ENCODE measurements around the gene SMYD3. TPM values are rescaled to one million over a fixed set of nuclear protein-coding genes. Genes with fewer than 3 reads are reported as not detected.

The SMYD3 gene
- total RNA-seq, 2 experiments from 2014 or later, result 21.3 to 21.4 TPM

DNA sequence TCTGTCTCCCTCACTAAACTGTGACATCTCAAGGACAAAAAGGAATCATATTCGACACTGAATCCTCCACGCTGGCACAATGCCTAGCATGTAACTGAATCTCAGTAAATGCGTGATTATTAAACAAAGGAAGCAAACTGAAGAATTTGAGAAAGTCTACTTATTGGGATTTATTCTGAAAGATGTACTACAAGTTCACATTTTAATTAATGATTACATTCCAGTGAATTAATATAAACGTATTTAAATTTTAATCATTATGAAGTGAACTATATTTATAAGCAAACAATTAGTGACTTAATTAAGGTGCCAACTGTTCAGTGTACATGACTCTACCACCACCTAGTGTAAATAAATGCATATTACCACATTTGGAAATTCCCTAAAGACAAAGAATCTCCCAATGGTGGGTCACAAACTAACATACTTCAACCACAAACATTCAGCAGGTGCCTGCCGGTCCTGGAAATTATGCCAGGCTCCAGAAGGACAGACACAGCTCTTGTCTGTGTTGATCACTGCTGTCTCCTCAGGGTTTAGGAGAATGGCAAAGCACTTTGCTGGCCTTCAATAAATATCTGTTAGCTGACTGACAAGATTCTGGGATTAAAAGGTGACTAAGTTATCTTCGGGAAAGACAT lies 56.3 kb downstream of the SMYD3 start:
- Mint-ChIP-seq H3K27me3 (ENCODE audit: low read depth) (no peaks in the 10 kb centered on the region), H3K9me3 (no peaks in the 10 kb centered on the region), H3K27ac (no peak overlapping the region), H3K36me3 (ENCODE audit: low read depth) (peaks cover 8% of the 10 kb centered on the region), H3K4me1 (ENCODE audit: low read depth) (peaks cover 3% of the 10 kb centered on the region), H3K4me3 (no peak overlapping the region)
- CTCF ChIA-PET, result interaction anchor here (0.7 to 1.4 kb wide), 7 partner anchors 15 to 460 kb away, joined by 3 to 7 read pairs (median 4); no protein-coding TSS in a partner anchor
- intact Hi-C loops (cut with micrococcal nuclease), result loop anchor here (1.0 to 5.0 kb wide), 3 partner anchors 333 to 1297 kb away; no protein-coding TSS in a partner anchor
- no peak for DNase-seq

DNA sequence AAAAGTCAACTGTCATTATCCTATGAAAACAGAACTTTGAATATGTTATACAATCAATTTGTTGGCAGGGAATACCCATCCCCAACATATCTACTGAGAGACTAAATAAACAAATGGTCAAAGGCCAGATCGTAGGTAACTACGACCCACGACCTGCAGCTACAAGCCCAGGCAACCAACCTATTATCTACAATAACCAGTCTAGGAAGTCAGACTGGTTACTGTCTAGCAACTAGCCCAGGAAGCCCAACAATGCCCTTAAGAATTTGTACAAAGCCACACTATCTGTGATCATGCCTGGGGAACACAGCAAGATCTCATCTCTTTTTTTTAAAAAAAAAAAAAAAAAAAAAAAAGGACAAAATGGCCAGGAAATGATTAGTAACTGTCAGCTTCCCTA lies 58.7 kb downstream of the SMYD3 start:
- Mint-ChIP-seq H3K27me3 (ENCODE audit: low read depth) (no peaks in the 10 kb centered on the region), H3K9me3 (no peaks in the 10 kb centered on the region), H3K4me1 (ENCODE audit: low read depth) (peaks cover 3% of the 10 kb centered on the region), H3K4me3 (no peak overlapping the region), H3K27ac (no peak overlapping the region), H3K36me3 (ENCODE audit: low read depth) (peaks cover 8% of the 10 kb centered on the region)
- DNase-seq, result no peak
- intact Hi-C loops (cut with micrococcal nuclease), result no loop called here
- CTCF ChIA-PET, result no interaction called here

DNA sequence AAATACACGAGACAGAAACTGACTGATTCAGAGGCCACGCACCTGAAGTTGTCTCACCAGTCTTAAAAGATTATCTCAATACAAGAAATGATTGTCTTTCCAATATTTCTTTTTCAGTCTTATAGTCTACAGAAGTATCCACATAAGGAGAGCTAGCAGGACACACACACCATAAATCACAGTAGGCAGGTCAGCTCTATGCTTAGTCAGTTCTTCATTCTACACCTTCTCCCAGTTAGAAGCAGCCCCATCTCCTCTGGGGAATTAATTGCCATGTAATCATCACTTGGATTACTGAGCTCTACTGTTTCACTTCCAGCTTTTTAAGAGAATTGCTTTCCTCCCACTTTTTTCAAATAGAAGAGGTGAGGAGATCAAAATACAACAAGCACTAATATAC lies 59.6 kb downstream of the SMYD3 start:
- Mint-ChIP-seq H3K27ac (no peak overlapping the region), H3K27me3 (ENCODE audit: low read depth) (no peaks in the 10 kb centered on the region), H3K4me1 (ENCODE audit: low read depth) (peaks cover 3% of the 10 kb centered on the region), H3K9me3 (no peaks in the 10 kb centered on the region), H3K36me3 (ENCODE audit: low read depth) (peaks cover 8% of the 10 kb centered on the region), H3K4me3 (no peak overlapping the region)
- CTCF ChIA-PET, result interaction anchor here (0.7 kb wide), 1 partner anchor 50 kb away, joined by 3 read pairs; no protein-coding TSS in a partner anchor
- DNase-seq, result no peak
- intact Hi-C loops (cut with micrococcal nuclease), result no loop called here

DNA sequence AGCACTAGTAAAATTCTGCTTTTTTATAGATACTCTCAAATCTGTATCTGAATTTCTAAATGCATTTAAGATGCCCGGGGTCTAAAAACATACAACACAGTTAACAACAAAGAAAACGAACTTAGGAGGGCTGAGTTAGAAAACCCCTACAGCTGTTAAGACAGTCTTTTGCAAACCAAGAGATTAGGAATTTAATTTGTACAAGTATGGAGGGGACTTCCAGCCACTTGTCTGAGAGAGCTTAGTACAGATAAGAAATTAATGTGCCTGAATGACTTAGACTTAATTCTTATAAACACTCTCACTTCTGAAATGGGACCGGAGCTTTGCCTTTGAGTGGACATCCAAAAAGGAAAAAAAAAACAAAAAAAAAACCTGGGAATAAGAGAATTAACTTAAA lies 61.6 kb downstream of the SMYD3 start:
- H3K4me1 Mint-ChIP-seq (ENCODE audit: low read depth), result peaks cover 3% of the 10 kb centered on the region
- CTCF ChIA-PET, result no interaction called here
- H3K36me3 Mint-ChIP-seq (ENCODE audit: low read depth), result peaks cover 13% of the 10 kb centered on the region
- DNase-seq, result no peak
- H3K4me3 Mint-ChIP-seq, result no peak overlapping the region
- no peak overlapping the region for H3K27ac Mint-ChIP-seq
- H3K9me3 Mint-ChIP-seq, result no peaks in the 10 kb centered on the region
- no peaks in the 10 kb centered on the region for H3K27me3 Mint-ChIP-seq (ENCODE audit: low read depth)
- intact Hi-C loops (cut with micrococcal nuclease), result no loop called here

DNA sequence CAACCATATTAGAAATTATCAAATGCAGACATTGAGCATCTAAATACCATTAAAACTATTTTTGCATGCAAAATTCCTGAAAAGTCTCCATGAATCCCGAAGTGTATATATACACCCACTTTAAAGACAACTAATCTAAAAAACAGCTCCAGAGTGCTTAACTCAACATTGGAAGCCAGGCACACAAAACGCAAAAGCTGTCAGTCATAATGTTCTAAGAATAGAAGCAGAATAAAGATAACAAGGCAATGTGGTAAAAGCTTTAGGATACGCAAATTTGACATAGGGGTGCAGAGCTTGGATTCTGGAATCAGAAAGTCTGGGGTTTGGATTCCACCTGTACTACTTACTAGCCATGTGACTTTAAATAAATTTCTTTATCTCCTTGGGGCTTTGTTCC lies 62.5 kb downstream of the SMYD3 start:
- no peak overlapping the region for H3K27ac Mint-ChIP-seq
- no peaks in the 10 kb centered on the region for H3K27me3 Mint-ChIP-seq (ENCODE audit: low read depth)
- DNase-seq, result no peak
- peaks cover 13% of the 10 kb centered on the region for H3K36me3 Mint-ChIP-seq (ENCODE audit: low read depth)
- peaks cover 3% of the 10 kb centered on the region for H3K4me1 Mint-ChIP-seq (ENCODE audit: low read depth)
- intact Hi-C loops (cut with micrococcal nuclease), result no loop called here
- H3K9me3 Mint-ChIP-seq, result no peaks in the 10 kb centered on the region
- CTCF ChIA-PET, result no interaction called here
- no peak overlapping the region for H3K4me3 Mint-ChIP-seq

DNA sequence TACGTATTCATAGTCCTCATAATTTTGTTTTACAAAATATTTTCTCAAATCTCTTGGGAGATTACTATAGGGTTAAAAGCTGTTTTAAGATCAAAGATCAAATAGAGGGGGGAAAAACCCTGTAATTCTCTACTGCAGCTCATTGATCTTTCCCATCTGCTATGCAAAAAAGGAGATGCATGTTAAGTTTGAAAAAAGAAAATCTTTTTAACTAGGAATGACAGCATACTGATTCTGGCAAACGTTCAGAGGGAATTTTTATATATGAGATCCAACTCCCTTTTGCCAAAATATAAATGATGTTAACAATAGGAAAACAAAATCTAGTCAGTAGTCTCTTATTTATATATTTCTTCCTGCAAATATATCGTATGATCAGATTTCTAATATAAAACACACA lies 69.1 kb downstream of the SMYD3 start:
- CTCF ChIA-PET, result no interaction called here
- DNase-seq, result no peak
- no peak overlapping the region for H3K27ac Mint-ChIP-seq
- peaks cover 8% of the 10 kb centered on the region for H3K4me1 Mint-ChIP-seq (ENCODE audit: low read depth)
- no peaks in the 10 kb centered on the region for H3K27me3 Mint-ChIP-seq (ENCODE audit: low read depth)
- H3K9me3 Mint-ChIP-seq, result peaks cover 15% of the 10 kb centered on the region
- intact Hi-C loops (cut with micrococcal nuclease), result no loop called here
- no peak overlapping the region for H3K4me3 Mint-ChIP-seq
- H3K36me3 Mint-ChIP-seq (ENCODE audit: low read depth), result peaks cover 22% of the 10 kb centered on the region

DNA sequence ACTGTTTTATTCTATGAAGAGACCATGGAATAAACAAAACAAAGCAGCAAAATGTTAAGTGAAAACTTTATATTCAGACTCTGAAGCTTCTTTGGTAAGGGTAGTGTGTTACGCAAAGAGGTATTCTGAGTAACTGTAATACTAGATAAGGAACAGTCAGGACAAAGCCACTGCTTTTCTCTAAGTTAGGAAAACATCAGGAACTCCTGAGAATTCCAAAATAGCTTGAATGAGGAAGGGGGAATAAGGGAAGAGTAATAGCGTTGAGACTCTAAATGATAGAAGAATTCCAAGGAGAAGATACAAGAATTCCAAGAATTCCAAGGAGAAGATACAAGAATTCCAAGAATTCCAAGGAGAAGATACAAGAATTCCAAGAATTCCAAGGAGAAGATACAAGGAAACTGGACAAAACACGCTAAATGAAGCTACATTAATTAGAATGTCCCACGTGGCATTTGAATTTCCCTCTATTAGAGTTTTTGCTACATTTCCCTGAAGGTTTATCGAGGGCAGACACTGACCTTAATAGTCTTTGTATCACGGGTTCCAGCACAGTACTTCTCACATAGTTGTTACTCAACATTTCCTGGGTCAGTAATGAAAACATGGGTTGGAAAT lies 71.5 kb downstream of the SMYD3 start:
- intact Hi-C loops (cut with micrococcal nuclease), result no loop called here
- H3K27ac Mint-ChIP-seq, result no peak overlapping the region
- peaks cover 8% of the 10 kb centered on the region for H3K4me1 Mint-ChIP-seq (ENCODE audit: low read depth)
- H3K4me3 Mint-ChIP-seq, result no peak overlapping the region
- DNase-seq, result no peak
- CTCF ChIA-PET, result no interaction called here
- H3K9me3 Mint-ChIP-seq, result peaks cover 15% of the 10 kb centered on the region
- peaks cover 24% of the 10 kb centered on the region for H3K36me3 Mint-ChIP-seq (ENCODE audit: low read depth)
- H3K27me3 Mint-ChIP-seq (ENCODE audit: low read depth), result no peaks in the 10 kb centered on the region

DNA sequence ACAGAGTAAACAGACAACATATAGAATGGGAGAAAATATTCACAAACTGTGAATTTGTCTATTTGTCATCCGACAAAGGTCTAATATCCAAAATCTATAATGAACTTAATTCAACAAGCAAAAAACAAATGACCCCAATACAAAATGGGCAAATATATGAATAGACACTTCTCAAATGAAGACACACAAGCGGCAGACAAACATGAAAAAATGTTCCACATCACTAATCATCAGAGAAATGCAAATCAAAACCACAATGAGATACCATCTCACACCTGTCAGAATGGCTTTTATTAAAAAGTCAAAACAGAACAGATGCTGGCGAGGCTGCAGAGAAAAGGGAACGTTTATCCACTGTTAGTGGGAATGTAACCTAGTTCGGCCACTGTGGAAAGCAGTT lies 72.7 kb downstream of the SMYD3 start:
- Mint-ChIP-seq H3K4me1 (ENCODE audit: low read depth) (peaks cover 8% of the 10 kb centered on the region), H3K9me3 (peaks cover 19% of the 10 kb centered on the region), H3K27me3 (ENCODE audit: low read depth) (no peaks in the 10 kb centered on the region), H3K36me3 (ENCODE audit: low read depth) (peaks cover 21% of the 10 kb centered on the region), H3K27ac (no peak overlapping the region), H3K4me3 (no peak overlapping the region)
- intact Hi-C loops (cut with micrococcal nuclease), result no loop called here
- no peak for DNase-seq
- CTCF ChIA-PET, result no interaction called here

DNA sequence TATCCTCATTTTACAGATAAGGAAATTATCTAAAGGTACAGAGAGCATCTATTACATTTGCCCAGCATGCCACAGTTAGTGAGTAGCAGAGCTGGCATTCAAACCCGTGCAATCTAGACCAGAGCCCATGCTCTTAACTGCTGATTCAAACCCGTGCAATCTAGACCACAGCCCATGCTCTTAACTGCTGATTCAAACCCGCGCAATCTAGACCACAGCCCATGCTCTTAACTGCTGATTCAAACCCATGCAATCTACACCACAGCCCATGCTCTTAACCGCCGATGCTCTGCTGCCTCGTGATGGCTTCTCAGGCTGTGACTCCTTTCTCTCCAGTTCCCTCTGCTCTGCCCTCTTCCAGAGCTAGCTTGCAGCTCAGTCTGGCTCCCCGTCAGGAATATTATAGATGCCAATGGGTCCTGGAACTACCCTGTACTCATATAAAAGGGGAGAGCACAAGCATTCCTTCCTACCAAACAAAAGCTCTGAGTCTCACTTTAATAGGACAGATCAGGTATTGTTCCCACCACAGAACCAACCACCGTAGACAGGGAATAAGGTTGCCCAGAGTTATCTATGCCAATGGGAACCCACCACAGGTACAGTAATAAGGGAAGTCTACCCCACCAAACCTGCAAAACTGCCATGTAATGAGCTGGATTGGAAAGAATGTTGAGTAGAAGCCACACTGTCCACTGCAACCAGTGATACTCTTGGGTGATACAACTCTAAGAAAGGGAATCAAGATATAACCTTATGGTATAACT lies 78.4 kb downstream of the SMYD3 start:
- Mint-ChIP-seq H3K9me3 (peaks cover 7% of the 10 kb centered on the region), H3K36me3 (ENCODE audit: low read depth) (peaks cover 18% of the 10 kb centered on the region), H3K4me3 (no peak overlapping the region), H3K4me1 (ENCODE audit: low read depth) (no peaks in the 10 kb centered on the region), H3K27me3 (ENCODE audit: low read depth) (no peaks in the 10 kb centered on the region), H3K27ac (no peak overlapping the region)
- intact Hi-C loops (cut with micrococcal nuclease), result no loop called here
- no peak for DNase-seq
- CTCF ChIA-PET, result no interaction called here

DNA sequence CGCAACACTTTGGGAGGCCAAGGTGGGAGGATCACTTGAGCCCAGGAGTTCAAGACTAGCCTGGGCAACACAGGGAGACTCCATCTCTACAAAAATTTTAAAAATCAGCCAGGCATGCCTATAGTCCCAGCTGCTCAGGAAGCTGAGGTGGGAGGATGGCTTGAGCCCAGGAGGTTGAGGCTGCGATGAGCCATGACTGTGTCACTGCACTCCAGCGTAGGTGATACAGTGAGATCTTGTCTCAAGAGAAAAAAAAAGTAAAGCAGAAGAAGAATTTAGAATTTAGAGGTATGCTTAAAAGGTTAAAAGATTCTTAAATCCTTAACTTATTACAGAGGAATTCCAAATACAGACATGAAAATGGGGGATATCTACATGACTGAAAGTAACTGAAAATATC lies 79.5 kb downstream of the SMYD3 start:
- H3K36me3 Mint-ChIP-seq (ENCODE audit: low read depth), result peaks cover 14% of the 10 kb centered on the region
- CTCF ChIA-PET, result no interaction called here
- H3K27ac Mint-ChIP-seq, result no peak overlapping the region
- DNase-seq, result no peak
- no peak overlapping the region for H3K4me3 Mint-ChIP-seq
- H3K4me1 Mint-ChIP-seq (ENCODE audit: low read depth), result peaks cover 2% of the 10 kb centered on the region
- no peaks in the 10 kb centered on the region for H3K27me3 Mint-ChIP-seq (ENCODE audit: low read depth)
- intact Hi-C loops (cut with micrococcal nuclease), result no loop called here
- H3K9me3 Mint-ChIP-seq, result peaks cover 4% of the 10 kb centered on the region

DNA sequence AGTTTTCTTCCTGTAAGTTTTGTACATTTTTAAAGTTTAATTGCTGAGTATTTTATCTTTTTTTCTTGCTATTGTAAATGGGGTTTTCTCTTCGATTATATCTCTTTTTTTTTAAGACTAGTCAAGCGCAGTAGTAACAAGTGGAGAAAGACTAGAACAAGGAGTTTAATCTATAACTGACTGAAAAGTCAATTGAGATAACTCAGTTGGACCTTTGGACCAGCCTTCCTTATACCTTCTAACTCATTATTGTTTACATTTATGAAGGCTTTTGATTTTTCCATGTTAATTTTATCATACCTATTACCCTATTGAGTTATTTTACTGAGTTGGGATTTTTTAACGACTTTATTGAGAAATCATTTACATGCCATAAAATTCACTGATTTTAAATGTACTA lies 81.2 kb downstream of the SMYD3 start:
- Mint-ChIP-seq H3K4me1 (ENCODE audit: low read depth) (peaks cover 2% of the 10 kb centered on the region), H3K27me3 (ENCODE audit: low read depth) (no peaks in the 10 kb centered on the region), H3K9me3 (peaks cover 4% of the 10 kb centered on the region), H3K27ac (no peak overlapping the region), H3K36me3 (ENCODE audit: low read depth) (peaks cover 14% of the 10 kb centered on the region), H3K4me3 (no peak overlapping the region)
- CTCF ChIA-PET, result interaction anchor here (0.7 kb wide), 1 partner anchor 761 kb away, joined by 3 read pairs; no protein-coding TSS in a partner anchor
- no peak for DNase-seq
- intact Hi-C loops (cut with micrococcal nuclease), result no loop called here

DNA sequence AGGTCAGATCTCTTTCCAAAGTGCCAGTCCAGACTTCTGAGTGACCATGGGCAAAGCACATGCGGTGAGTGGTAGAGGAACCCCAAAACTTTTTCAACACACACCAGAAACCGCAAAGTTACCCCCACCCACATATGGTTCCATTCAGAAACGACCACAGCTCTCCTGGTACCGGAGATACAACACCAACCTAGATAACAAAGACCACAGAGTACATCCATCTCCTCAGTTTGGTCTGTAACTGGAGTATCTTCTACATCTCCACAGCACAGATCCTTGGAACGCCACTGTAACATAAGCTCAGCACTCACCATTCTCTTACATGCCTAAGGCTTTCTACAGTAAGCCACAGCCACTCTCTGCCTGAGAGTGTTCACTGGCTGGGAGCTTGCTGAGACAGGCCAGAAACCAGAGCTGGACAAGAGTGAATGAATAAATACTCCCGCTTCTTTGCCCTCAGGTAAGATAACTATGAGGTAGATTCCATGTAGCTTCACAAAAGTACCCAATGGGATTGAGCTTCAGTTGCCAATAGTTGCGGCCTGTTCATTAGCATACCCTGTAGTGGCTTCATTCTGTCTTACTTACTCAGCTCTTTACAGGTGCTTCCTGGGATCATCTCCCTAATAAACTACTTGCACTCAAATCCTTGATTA lies 81.8 kb downstream of the SMYD3 start:
- H3K27me3 Mint-ChIP-seq (ENCODE audit: low read depth), result no peaks in the 10 kb centered on the region
- peaks cover 2% of the 10 kb centered on the region for H3K9me3 Mint-ChIP-seq
- peaks cover 2% of the 10 kb centered on the region for H3K4me1 Mint-ChIP-seq (ENCODE audit: low read depth)
- intact Hi-C loops (cut with micrococcal nuclease), result no loop called here
- no peak for DNase-seq
- CTCF ChIA-PET, result interaction anchor here (0.7 kb wide), 1 partner anchor 760 kb away, joined by 3 read pairs; no protein-coding TSS in a partner anchor
- H3K4me3 Mint-ChIP-seq, result no peak overlapping the region
- H3K36me3 Mint-ChIP-seq (ENCODE audit: low read depth), result peaks cover 11% of the 10 kb centered on the region
- no peak overlapping the region for H3K27ac Mint-ChIP-seq

Data from activated naive CD4-positive, alpha-beta T cell treated with anti-CD3 and anti-CD28 coated beads for 36 hours (primary cell).